GM12878 (cell line): ENCODE results near the gene MRPL30. TPM values are rescaled to one million over a fixed set of nuclear protein-coding genes. Genes with fewer than 3 reads are reported as not detected.
A peak's percentile ranks its signal among the peaks of the same experiment; 100 is the strongest.

Source experiments
- ATAC-seq: fragments of 200-7000 bp; cut with Tn5 transposase; 3 replicates; pipeline ENCODE4 v1.9.1; 2020; ENCODE audit warnings: mild to moderate bottlenecking, moderate library complexity
- BruUV-seq: library from RNA; stranded (reverse); fragments of 400-500 nt; replicated peaks from 2 replicates; lab custom pipeline; 2021; lab: Mats Ljungman, UMichigan
- CTCF ChIA-PET: fragments of 300-600 bp; sonication (Branson Sonifier 250); formaldehyde crosslinking; extraction: SDS; loops from one replicate; lab custom pipeline; 2021; ENCODE audit warnings: inconsistent platforms; lab: Yijun Ruan, JAX
- POLR2A ChIA-PET: fragments of 350-600 bp; formaldehyde crosslinking; extraction: SDS; loops from one replicate; lab custom pipeline; 2021; ENCODE audit warnings: inconsistent platforms; lab: Charles Lee
- RAD21 ChIA-PET: fragments of 300-600 bp; sonication (Branson Sonifier 250); formaldehyde crosslinking; loops from one replicate; lab custom pipeline; 2023; ENCODE audit warnings: antibody characterized with exemption; ENCODE audit not compliant: unreplicated experiment; lab: Charles Lee
- SMC1A ChIA-PET: fragments of 300-600 bp; sonication (Branson Sonifier 250); formaldehyde crosslinking; loops from one replicate; lab custom pipeline; 2023; ENCODE audit not compliant: unreplicated experiment, uncharacterized antibody; lab: Charles Lee
- DNase-seq: peaks from one replicate; pipeline ENCODE4 v3.0.0-alpha.2; 2011; ENCODE audit warnings: low read depth, low spot score
- FAIRE-seq: peaks from 3 replicates; lab custom pipeline; 2011; peaks lifted over from hg19 to GRCh38; lab: Jason Lieb, UNC
- H2AFZ ChIP-seq: 2 replicates; pipeline ENCODE4 v1.6.0; 2011; ENCODE audit warnings: low read depth, low read length, control low read depth; ENCODE audit not compliant: control insufficient read depth
- H3K27ac ChIP-seq: 2 replicates; pipeline ENCODE4 v1.5.1; 2011; ENCODE audit warnings: control low read depth; ENCODE audit not compliant: control insufficient read depth, insufficient read depth
- H3K27me3 ChIP-seq, 2 experiments: replicated peaks in 1 of 2; 2 replicates each; pipeline versions ENCODE4 v1.6.0 to v1.6.1; 2011; ENCODE audit warnings: low read length in 1 of 2; ENCODE audit not compliant: control insufficient read depth in 2 of 2, insufficient read depth in 2 of 2
- H3K36me3 ChIP-seq, 2 experiments: 2 replicates each; pipeline ENCODE4 v1.5.1; 2011; ENCODE audit warnings: low read length in 1 of 2; ENCODE audit not compliant: control insufficient read depth in 2 of 2, insufficient read depth in 2 of 2
- H3K4me1 ChIP-seq: 2 replicates; pipeline ENCODE4 v1.6.1; 2011; ENCODE audit warnings: mild to moderate bottlenecking, low read length, moderate library complexity, mixed read lengths; ENCODE audit not compliant: control insufficient read depth, insufficient read depth
- H3K4me2 ChIP-seq: 2 replicates; pipeline ENCODE4 v1.6.0; 2011; ENCODE audit warnings: control low read depth; ENCODE audit not compliant: control insufficient read depth, insufficient read depth
- H3K4me3 ChIP-seq: fragments of 200-600 bp; sonication (generic); 2 replicates; pipeline ENCODE4 v1.5.1; 2016
- H3K79me2 ChIP-seq: 2 replicates; pipeline ENCODE4 v1.6.0; 2011; ENCODE audit warnings: low read length; ENCODE audit not compliant: control insufficient read depth, insufficient read depth
- H3K9ac ChIP-seq: 2 replicates; pipeline ENCODE4 v1.8.0; 2011; ENCODE audit warnings: low read length, control low read depth, mixed read lengths; ENCODE audit not compliant: control insufficient read depth, insufficient read depth
- H3K9me3 ChIP-seq: replicated peaks from 3 replicates; pipeline ENCODE4 v1.5.1; 2011; ENCODE audit warnings: mild to moderate bottlenecking, low read length; ENCODE audit not compliant: control insufficient read depth, insufficient read depth
- H4K20me1 ChIP-seq: 2 replicates; pipeline ENCODE4 v1.6.0; 2011; ENCODE audit not compliant: control insufficient read depth, insufficient read depth
- BCL11A ChIP-seq: IDR thresholded peaks from 2 replicates; pipeline ENCODE4 v1.6.1; 2011; ENCODE audit warnings: low read depth, low read length
- BRCA1 ChIP-seq: IDR thresholded peaks from 2 replicates; pipeline ENCODE4 v1.6.1; 2011; ENCODE audit warnings: low read depth, low read length, improper control_type of control experiment
- CREM ChIP-seq: IDR thresholded peaks from 2 replicates; pipeline ENCODE4 v1.6.1; 2014; ENCODE audit warnings: antibody characterized with exemption, low read depth
- E2F4 ChIP-seq: IDR thresholded peaks from 2 replicates; pipeline ENCODE4 v1.6.1; 2012; ENCODE audit warnings: low read depth, low read length, improper control_type of control experiment
- EGR1 ChIP-seq, 2 experiments: IDR thresholded peaks; 1 replicate in 1 of 2; 2 replicates in 1 of 2; pipeline ENCODE4 v1.6.1; 2011 to 2012; ENCODE audit warnings: low read depth in 2 of 2, low read length in 2 of 2, borderline replicate concordance in 1 of 2, mild to moderate bottlenecking in 1 of 2, moderate library complexity in 1 of 2
- KLF5 ChIP-seq: fragments of 450-650 bp; IDR thresholded peaks from 2 replicates; pipeline ENCODE4 v1.6.1; 2014; ENCODE audit warnings: mild to moderate bottlenecking; ENCODE audit not compliant: partially characterized antibody
- NKRF ChIP-seq: fragments of 450-650 bp; conservative IDR thresholded peaks from 2 replicates; pipeline ENCODE4 v1.6.1; 2017; ENCODE audit warnings: mild to moderate bottlenecking, moderate library complexity
- NR2F1 ChIP-seq: fragments of 450-650 bp; conservative IDR thresholded peaks from 2 replicates; pipeline ENCODE4 v1.6.1; 2017; ENCODE audit warnings: mild to moderate bottlenecking
- PKNOX1 ChIP-seq: fragments of 450-650 bp; IDR thresholded peaks from 2 replicates; pipeline ENCODE4 v1.6.1; 2016; ENCODE audit warnings: mild to moderate bottlenecking
- PML ChIP-seq: IDR thresholded peaks from 2 replicates; pipeline ENCODE4 v1.6.1; 2012; ENCODE audit warnings: low read length, inconsistent platforms
- POLR2A ChIP-seq: IDR thresholded peaks from 2 replicates; pipeline ENCODE4 v1.6.1; 2011; ENCODE audit warnings: low read depth, mild to moderate bottlenecking, low read length
- SIN3A ChIP-seq: IDR thresholded peaks from 2 replicates; pipeline ENCODE4 v1.6.1; 2012; ENCODE audit warnings: low read depth, low read length, improper control_type of control experiment
- SMAD5 ChIP-seq: IDR thresholded peaks from 2 replicates; pipeline ENCODE4 v1.6.1; 2016; ENCODE audit warnings: antibody characterized with exemption, low read depth
- SP1 ChIP-seq: IDR thresholded peaks from one replicate; pipeline ENCODE4 v1.6.1; 2011; ENCODE audit warnings: low read depth, low read length
- SREBF2 ChIP-seq: IDR thresholded peaks from 2 replicates; pipeline ENCODE4 v1.6.1; 2012; ENCODE audit warnings: mild to moderate bottlenecking, low read length
- STAT3 ChIP-seq: IDR thresholded peaks from 2 replicates; pipeline ENCODE4 v1.6.1; 2011; ENCODE audit warnings: low read depth, low read length, improper control_type of control experiment
- SUZ12 ChIP-seq: fragments of 200-600 bp; sonication (generic); IDR thresholded peaks from one replicate; pipeline ENCODE4 v1.6.1; 2018; ENCODE audit warnings: antibody characterized with exemption, mild to moderate bottlenecking; ENCODE audit not compliant: unreplicated experiment
- TAF1 ChIP-seq: IDR thresholded peaks from 2 replicates; pipeline ENCODE4 v1.6.1; 2011; ENCODE audit warnings: mild to moderate bottlenecking, low read depth, low read length, borderline replicate concordance
- TCF7 ChIP-seq: IDR thresholded peaks from 2 replicates; pipeline ENCODE4 v1.6.1; 2014; ENCODE audit warnings: antibody characterized with exemption, borderline replicate concordance
- WRNIP1 ChIP-seq: IDR thresholded peaks from 2 replicates; pipeline ENCODE4 v1.6.1; 2011; ENCODE audit warnings: low read depth, low read length, improper control_type of control experiment, borderline replicate concordance
- YBX1 ChIP-seq: fragments of 450-650 bp; IDR thresholded peaks from 2 replicates; pipeline ENCODE4 v1.6.1; 2016; ENCODE audit warnings: antibody characterized with exemption
- ZNF384 ChIP-seq: IDR thresholded peaks from 2 replicates; pipeline ENCODE4 v1.6.1; 2012; ENCODE audit warnings: low read depth, mild to moderate bottlenecking, low read length, improper control_type of control experiment, borderline replicate concordance
- WGBS: methylation state at CpG from one replicate; pipeline ENCODE4 v1.1.6; 2016; ENCODE audit warnings: low lambda C conversion rate; ENCODE audit not compliant: insufficient replicate concordance, insufficient coverage; ENCODE audit errors: missing lambda C conversion rate; 5-methylcytosine and 5-hydroxymethylcytosine counted together
- in situ Hi-C: fragments of 300-500 bp; cut with MboI; formaldehyde crosslinking; loops from 9 replicates; pipeline ENCODE4 v1.14.3; 2018; ENCODE audit warnings: mixed read lengths
- intact Hi-C: fragments of 100-400 bp; cut with micrococcal nuclease; formaldehyde crosslinking; loops from one replicate; pipeline ENCODE4 v1.14.2; 2022; ENCODE audit not compliant: unreplicated experiment
- polyA plus RNA-seq, 11 experiments: library from polyadenylated mRNA; depleted of rRNA in 4 of 11; unstranded in 6 of 11; stranded (reverse) in 5 of 11; fragments of >200 nt; fragmentation: Nextera tagmentation in 4 of 11; fragmentation: Illumina TruSeq in 1 of 11; extraction: Ambion mirVana in 4 of 11; extraction: Trizol in 1 of 11; gene quantifications; 1 replicate in 1 of 11; 2 replicates in 10 of 11; pipeline versions ENCODE4 v1.2.1 to v1.2.3, GENCODE V29; 2011 to 2016; ENCODE audit warnings: inconsistent platforms in 2 of 11, missing spikeins in 2 of 11, low read depth in 1 of 11
- total RNA-seq, 4 experiments: library from RNA; depleted of rRNA in 3 of 4; stranded (reverse); fragments of >200 nt in 3 of 4; fragmentation: Illumina TruSeq in 1 of 4; extraction: Trizol in 1 of 4; gene quantifications; 2 replicates each; pipeline versions ENCODE4 v1.2.1 to v1.2.3, GENCODE V29; 2013 to 2021

MRPL30 gene
- total and polyA plus RNA-seq, 10 of the 15 experiments (the other 5 are each of a cell fraction or from before 2014, with no cell fraction given), result 33.6 to 63.3 (median 40.1) TPM

- TF ChIP-seq E2F4, result no peak
- peak; percentile 36; the same call in 1 of the 2 replicates for TF ChIP-seq NR2F1
Observed at GRCh38 chr2:99169534-99169933, 11.4 kb upstream of the MRPL30 start (continued).

- POLR2A ChIA-PET, result interaction anchor here (0.6 kb wide), 1 partner anchor 9 kb away, joined by 3 read pairs; no protein-coding TSS in a partner anchor
- Histone ChIP-seq H3K27me3 (no peaks in the 10 kb centered on the region), H3K79me2 (no peaks in the 10 kb centered on the region; the same call in 1 of the 2 replicates), H3K27ac (no peak overlapping the region), H3K4me3 (no peak overlapping the region), H3K4me1 (no peaks in the 10 kb centered on the region), H3K9ac (no peak overlapping the region), H2AFZ (no peak overlapping the region), H3K36me3 (peaks cover 0 to 25% of the 10 kb centered on the region in 2 experiments; a peak in 2 of 4 replicates), H3K4me2 (no peak overlapping the region), H3K9me3 (no peaks in the 10 kb centered on the region), H4K20me1 (no peaks in the 10 kb centered on the region)
- RAD21 ChIA-PET, result no interaction called here
- intact Hi-C loops (no loop called here), in situ Hi-C loops (no loop called here)
- BruUV-seq, result no TSS peak
- DNase-seq (no peak), ATAC-seq (no peak), FAIRE-seq (no peak)
- WGBS, result 98% methylated on average over 8 of the region's 8 CpGs
- SMC1A ChIA-PET, result interaction anchor here (0.6 kb wide), 1 partner anchor 108 kb away, joined by 3 read pairs; no protein-coding TSS in a partner anchor
- no peak for TF ChIP-seq SIN3A
- no peak for TF ChIP-seq STAT3
- no peak for TF ChIP-seq KLF5
- no peak for TF ChIP-seq PML
- no peak for TF ChIP-seq BCL11A
- no peak for TF ChIP-seq SREBF2
- TF ChIP-seq CREM, result no peak
- TF ChIP-seq EGR1 (IDR thresholded peaks at IDR 0.05; ENCODE audit: borderline replicate concordance in 1 of 2, low read depth in 2 of 2, low read length in 2 of 2), result no peak
- TF ChIP-seq YBX1, result no peak
- TF ChIP-seq WRNIP1, result no peak
- no peak for TF ChIP-seq POLR2A
- no peak for TF ChIP-seq SUZ12
- TF ChIP-seq SP1, result no peak
- no peak for TF ChIP-seq PKNOX1
- no peak for TF ChIP-seq SMAD5
- TF ChIP-seq TAF1, result no peak
- TF ChIP-seq TCF7, result no peak
- no peak for TF ChIP-seq NKRF
- TF ChIP-seq ZNF384, result no peak
- TF ChIP-seq BRCA1, result no peak
- CTCF ChIA-PET, result interaction anchor here (0.6 to 1.2 kb wide), 3 partner anchors 13 kb away, joined by 3 read pairs; no protein-coding TSS in a partner anchor
Observed at GRCh38 chr2:99171377-99172140, 9.4 kb upstream of the MRPL30 start.
